ENCODE data around the gene FBXL13. TPM values are rescaled to one million over a fixed set of nuclear protein-coding genes. Genes with fewer than 3 reads are reported as not detected.

FBXL13 gene
- total and polyA plus RNA-seq, 5 donors, result 0.07 to 1.3 (median 0.68) TPM

GRCh38 chr7:102873470-102874165 lies 201.0 kb downstream of the FBXL13 start:
- no peak for ATAC-seq
- Histone ChIP-seq H3K4me1 (ENCODE audit: control insufficient read depth, insufficient read depth, low read length) (no peaks in the 10 kb centered on the region), H3K27ac (ENCODE audit: low read length) (no peak overlapping the region), H3K9me3 (ENCODE audit: control insufficient read depth, low read length) (no peaks in the 10 kb centered on the region), H3K4me3 (ENCODE audit: low read length) (no peak overlapping the region), H3K27me3 (ENCODE audit: control insufficient read depth, insufficient read depth) (no peaks in the 10 kb centered on the region)
- intact Hi-C loops (cut with DNase I), result no loop called here
- no peak for DNase-seq
- whole genome bisulfite sequencing, result 84% methylated on average over 4 of the region's 4 CpGs

- no peak for DNase-seq
- WGBS, result 98% methylated on average over 2 of the region's 2 CpGs
- ATAC-seq, result no peak
- Histone ChIP-seq H3K9me3 (ENCODE audit: control insufficient read depth, low read length) (no peaks in the 10 kb centered on the region), H3K27ac (ENCODE audit: low read length) (no peak overlapping the region), H3K27me3 (ENCODE audit: control insufficient read depth, insufficient read depth) (no peaks in the 10 kb centered on the region), H3K4me1 (ENCODE audit: control insufficient read depth, insufficient read depth, low read length) (no peaks in the 10 kb centered on the region), H3K4me3 (ENCODE audit: low read length) (no peak overlapping the region)
- intact Hi-C loops (cut with DNase I), result no loop called here
These were observed 202.1 kb downstream of the FBXL13 start for GRCh38 chr7:102872460-102872859.

GRCh38 chr7:102869195-102869594 lies 205.4 kb downstream of the FBXL13 start:
- no peak overlapping the region for H3K4me3 ChIP-seq (ENCODE audit: low read length)
- no peaks in the 10 kb centered on the region for H3K27me3 ChIP-seq (ENCODE audit: control insufficient read depth, insufficient read depth)
- no peaks in the 10 kb centered on the region for H3K9me3 ChIP-seq (ENCODE audit: control insufficient read depth, low read length)
- H3K27ac ChIP-seq (ENCODE audit: low read length), result no peak overlapping the region
- no peak for DNase-seq
- no peaks in the 10 kb centered on the region for H3K4me1 ChIP-seq (ENCODE audit: control insufficient read depth, insufficient read depth, low read length)
- intact Hi-C loops (cut with DNase I), result no loop called here
- no peak for ATAC-seq
- 85% methylated on average over 5 of the region's 5 CpGs for WGBS

GRCh38 chr7:102866535-102867215 lies 207.9 kb downstream of the FBXL13 start:
- DNase-seq (no peak), ATAC-seq (no peak)
- Histone ChIP-seq H3K27me3 (ENCODE audit: control insufficient read depth, insufficient read depth) (no peaks in the 10 kb centered on the region), H3K4me3 (ENCODE audit: low read length) (no peak overlapping the region), H3K9me3 (ENCODE audit: control insufficient read depth, low read length) (no peaks in the 10 kb centered on the region), H3K27ac (ENCODE audit: low read length) (no peak overlapping the region), H3K4me1 (ENCODE audit: control insufficient read depth, insufficient read depth, low read length) (no peaks in the 10 kb centered on the region)
- WGBS, result 55% methylated on average over 3 of the region's 3 CpGs
- intact Hi-C loops (cut with DNase I), result no loop called here

GRCh38 chr7:102864958-102865357 lies 209.6 kb downstream of the FBXL13 start:
- intact Hi-C loops (cut with DNase I), result no loop called here
- Histone ChIP-seq H3K27ac (ENCODE audit: low read length) (no peak overlapping the region), H3K27me3 (ENCODE audit: control insufficient read depth, insufficient read depth) (no peaks in the 10 kb centered on the region), H3K4me3 (ENCODE audit: low read length) (no peak overlapping the region), H3K9me3 (ENCODE audit: control insufficient read depth, low read length) (no peaks in the 10 kb centered on the region), H3K4me1 (ENCODE audit: control insufficient read depth, insufficient read depth, low read length) (peaks cover 2% of the 10 kb centered on the region)
- ATAC-seq (no peak), DNase-seq (no peak)
- 58% methylated on average over 2 of the region's 2 CpGs for WGBS

- 44% methylated on average over 3 of the region's 3 CpGs for WGBS
These were observed 214.2 kb downstream of the FBXL13 start for GRCh38 chr7:102860351-102860811.

GRCh38 chr7:102859799-102860125 lies 214.8 kb downstream of the FBXL13 start:
- no peaks in the 10 kb centered on the region for H3K9me3 ChIP-seq (ENCODE audit: control insufficient read depth, low read length)
- no peak overlapping the region for H3K4me3 ChIP-seq (ENCODE audit: low read length)
- no peak for DNase-seq
- ATAC-seq, result no peak
- H3K27ac ChIP-seq (ENCODE audit: low read length), result no peak overlapping the region
- intact Hi-C loops (cut with DNase I), result no loop called here
- 69% methylated on average over 3 of the region's 3 CpGs for WGBS
- H3K4me1 ChIP-seq (ENCODE audit: control insufficient read depth, insufficient read depth, low read length), result peaks cover 2% of the 10 kb centered on the region
- H3K27me3 ChIP-seq (ENCODE audit: control insufficient read depth, insufficient read depth), result no peaks in the 10 kb centered on the region

More at GRCh38 chr7:102860351-102860811, 214.2 kb downstream of the FBXL13 start:
- H3K27me3 ChIP-seq (ENCODE audit: control insufficient read depth, insufficient read depth), result no peaks in the 10 kb centered on the region
- intact Hi-C loops (cut with DNase I), result no loop called here
- no peaks in the 10 kb centered on the region for H3K9me3 ChIP-seq (ENCODE audit: control insufficient read depth, low read length)
- ATAC-seq (no peak), DNase-seq (no peak)
- peaks cover 2% of the 10 kb centered on the region for H3K4me1 ChIP-seq (ENCODE audit: control insufficient read depth, insufficient read depth, low read length)
- no peak overlapping the region for H3K4me3 ChIP-seq (ENCODE audit: low read length)
- no peak overlapping the region for H3K27ac ChIP-seq (ENCODE audit: low read length)

- no peak for DNase-seq
These were observed 215.4 kb downstream of the FBXL13 start for GRCh38 chr7:102859084-102859798.

GRCh38 chr7:102856036-102856435 lies 218.6 kb downstream of the FBXL13 start:
- no peak overlapping the region for H3K4me3 ChIP-seq (ENCODE audit: low read length)
- DNase-seq, result no peak
- peaks cover 2% of the 10 kb centered on the region for H3K4me1 ChIP-seq (ENCODE audit: control insufficient read depth, insufficient read depth, low read length)
- H3K9me3 ChIP-seq (ENCODE audit: control insufficient read depth, low read length), result no peaks in the 10 kb centered on the region
- H3K27ac ChIP-seq (ENCODE audit: low read length), result no peak overlapping the region
- no peak for ATAC-seq
- intact Hi-C loops (cut with DNase I), result no loop called here
- H3K27me3 ChIP-seq (ENCODE audit: control insufficient read depth, insufficient read depth), result no peaks in the 10 kb centered on the region

More at GRCh38 chr7:102859084-102859798, 215.4 kb downstream of the FBXL13 start:
- intact Hi-C loops (cut with DNase I), result no loop called here
- Histone ChIP-seq H3K27me3 (ENCODE audit: control insufficient read depth, insufficient read depth) (no peaks in the 10 kb centered on the region), H3K27ac (ENCODE audit: low read length) (no peak overlapping the region), H3K4me1 (ENCODE audit: control insufficient read depth, insufficient read depth, low read length) (peaks cover 2% of the 10 kb centered on the region), H3K4me3 (ENCODE audit: low read length) (no peak overlapping the region), H3K9me3 (ENCODE audit: control insufficient read depth, low read length) (no peaks in the 10 kb centered on the region)
- no peak for ATAC-seq
- WGBS, result 48% methylated on average over 4 of the region's 4 CpGs

- Histone ChIP-seq H3K27ac (ENCODE audit: low read length) (no peak overlapping the region), H3K4me3 (ENCODE audit: low read length) (no peak overlapping the region), H3K4me1 (ENCODE audit: control insufficient read depth, insufficient read depth, low read length) (no peaks in the 10 kb centered on the region), H3K27me3 (ENCODE audit: control insufficient read depth, insufficient read depth) (no peaks in the 10 kb centered on the region), H3K9me3 (ENCODE audit: control insufficient read depth, low read length) (no peaks in the 10 kb centered on the region)
- DNase-seq (no peak), ATAC-seq (no peak)
- intact Hi-C loops (cut with DNase I), result no loop called here
- WGBS, result 73% methylated on average over 3 of the region's 3 CpGs
These were observed 225.1 kb downstream of the FBXL13 start for GRCh38 chr7:102849538-102849937.

- Histone ChIP-seq H3K4me3 (ENCODE audit: low read length) (no peak overlapping the region), H3K4me1 (ENCODE audit: control insufficient read depth, insufficient read depth, low read length) (no peaks in the 10 kb centered on the region), H3K27me3 (ENCODE audit: control insufficient read depth, insufficient read depth) (no peaks in the 10 kb centered on the region), H3K9me3 (ENCODE audit: control insufficient read depth, low read length) (no peaks in the 10 kb centered on the region), H3K27ac (ENCODE audit: low read length) (no peak overlapping the region)
- 74% methylated on average over 5 of the region's 5 CpGs for WGBS
- ATAC-seq (no peak), DNase-seq (no peak)
- intact Hi-C loops (cut with DNase I), result no loop called here
These were observed 225.5 kb downstream of the FBXL13 start for GRCh38 chr7:102849079-102849478.
